WI38 (cell line): ENCODE data around the gene TRPC1.
"Not testable (repeated sequence)": the region's sequence is repeated elsewhere in the genome, so short reads cannot be mapped to it uniquely, and the experiment has no call there.

ENCODE experiments used
- H3K4me3 ChIP-seq: 2 replicates; pipeline ENCODE4 v1.5.1; 2011; ENCODE audit warnings: low read depth, mild to moderate bottlenecking, control low read depth, low read length
- CTCF ChIP-seq: IDR thresholded peaks from 2 replicates; pipeline ENCODE4 v1.5.1; 2012; ENCODE audit warnings: low read depth, mild to moderate bottlenecking, control low read depth, low read length

Gene TRPC1

GRCh38 chr3:142725357-142725739 lies 1.5 kb downstream of the TRPC1 start:
- peak overlapping the region; percentile 87 for H3K4me3 ChIP-seq
- TF ChIP-seq CTCF, result no peak

GRCh38 chr3:142726017-142726416 lies 2.2 kb downstream of the TRPC1 start:
- no peak for TF ChIP-seq CTCF
- H3K4me3 ChIP-seq, result no peak overlapping the region

- TF ChIP-seq CTCF, result no peak
- no peak overlapping the region for H3K4me3 ChIP-seq
Measured at GRCh38 chr3:142732066-142732465, 8.2 kb downstream of the TRPC1 start.

- no peak for TF ChIP-seq CTCF
- no peak overlapping the region for H3K4me3 ChIP-seq
Measured at GRCh38 chr3:142734834-142735233, 11.0 kb downstream of the TRPC1 start.

- H3K4me3 ChIP-seq, result no peak overlapping the region
- TF ChIP-seq CTCF, result no peak
Measured at GRCh38 chr3:142735462-142735861, 11.6 kb downstream of the TRPC1 start.

GRCh38 chr3:142738396-142738795 lies 14.6 kb downstream of the TRPC1 start:
- H3K4me3 ChIP-seq, result no peak overlapping the region
- no peak for TF ChIP-seq CTCF

- no peak for TF ChIP-seq CTCF
- no peak overlapping the region for H3K4me3 ChIP-seq
Measured at GRCh38 chr3:142746646-142747045, 22.8 kb downstream of the TRPC1 start.

- H3K4me3 ChIP-seq, result not testable (repeated sequence)
Measured at GRCh38 chr3:142750531-142750930, 26.7 kb downstream of the TRPC1 start.

- not testable (repeated sequence) for H3K4me3 ChIP-seq
Measured at GRCh38 chr3:142752605-142753004, 28.8 kb downstream of the TRPC1 start.
